ENCODE results near the gene GRK7. TPM values are rescaled to one million over a fixed set of nuclear protein-coding genes. Genes with fewer than 3 reads are reported as not detected.

Gene GRK7
- total RNA-seq, 4 donors from 2014 or later = 0.11 TPM; not detected in 3

DNA sequence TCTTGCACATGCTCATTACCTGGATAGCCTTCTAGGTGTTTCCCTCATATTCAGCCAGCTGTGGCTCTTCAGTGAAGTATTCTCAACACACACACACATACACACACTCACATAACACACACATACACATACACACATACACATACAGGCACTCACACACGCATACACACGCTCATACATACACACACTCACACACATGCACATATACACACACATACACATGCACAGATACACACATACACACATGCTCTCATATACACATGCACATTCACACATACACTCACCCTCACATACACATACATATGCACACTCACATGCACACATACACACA, 41.2 kb downstream of the GRK7 start:
- Histone ChIP-seq H3K27me3 (no peaks in the 10 kb centered on the region), H3K9me3 (no peaks in the 10 kb centered on the region), H3K36me3 (no peaks in the 10 kb centered on the region), H3K4me1 (no peaks in the 10 kb centered on the region), H3K27ac (replicated peaks in 1 of 4) (no peak overlapping the region), H3K4me3 (no peak overlapping the region)
- no peak for DNase-seq (ENCODE audit: extremely low spot score)
- WGBS = 88% methylated on average over 2 of the region's 2 CpGs
- intact Hi-C loops (cut with DNase I) = no loop called here
- TF ChIP-seq EP300 (IDR thresholded peaks at IDR 0.05) = no peak
- no peak for TF ChIP-seq POLR2A (IDR thresholded peaks at IDR 0.05; ENCODE audit: low read depth)
- TF ChIP-seq, protein P1, sequence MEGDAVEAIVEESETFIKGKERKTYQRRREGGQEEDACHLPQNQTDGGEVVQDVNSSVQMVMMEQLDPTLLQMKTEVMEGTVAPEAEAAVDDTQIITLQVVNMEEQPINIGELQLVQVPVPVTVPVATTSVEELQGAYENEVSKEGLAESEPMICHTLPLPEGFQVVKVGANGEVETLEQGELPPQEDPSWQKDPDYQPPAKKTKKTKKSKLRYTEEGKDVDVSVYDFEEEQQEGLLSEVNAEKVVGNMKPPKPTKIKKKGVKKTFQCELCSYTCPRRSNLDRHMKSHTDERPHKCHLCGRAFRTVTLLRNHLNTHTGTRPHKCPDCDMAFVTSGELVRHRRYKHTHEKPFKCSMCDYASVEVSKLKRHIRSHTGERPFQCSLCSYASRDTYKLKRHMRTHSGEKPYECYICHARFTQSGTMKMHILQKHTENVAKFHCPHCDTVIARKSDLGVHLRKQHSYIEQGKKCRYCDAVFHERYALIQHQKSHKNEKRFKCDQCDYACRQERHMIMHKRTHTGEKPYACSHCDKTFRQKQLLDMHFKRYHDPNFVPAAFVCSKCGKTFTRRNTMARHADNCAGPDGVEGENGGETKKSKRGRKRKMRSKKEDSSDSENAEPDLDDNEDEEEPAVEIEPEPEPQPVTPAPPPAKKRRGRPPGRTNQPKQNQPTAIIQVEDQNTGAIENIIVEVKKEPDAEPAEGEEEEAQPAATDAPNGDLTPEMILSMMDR (IDR thresholded peaks at IDR 0.05) = no peak
- no peak for TF ChIP-seq POLR2AphosphoS5 (IDR thresholded peaks at IDR 0.05)

DNA sequence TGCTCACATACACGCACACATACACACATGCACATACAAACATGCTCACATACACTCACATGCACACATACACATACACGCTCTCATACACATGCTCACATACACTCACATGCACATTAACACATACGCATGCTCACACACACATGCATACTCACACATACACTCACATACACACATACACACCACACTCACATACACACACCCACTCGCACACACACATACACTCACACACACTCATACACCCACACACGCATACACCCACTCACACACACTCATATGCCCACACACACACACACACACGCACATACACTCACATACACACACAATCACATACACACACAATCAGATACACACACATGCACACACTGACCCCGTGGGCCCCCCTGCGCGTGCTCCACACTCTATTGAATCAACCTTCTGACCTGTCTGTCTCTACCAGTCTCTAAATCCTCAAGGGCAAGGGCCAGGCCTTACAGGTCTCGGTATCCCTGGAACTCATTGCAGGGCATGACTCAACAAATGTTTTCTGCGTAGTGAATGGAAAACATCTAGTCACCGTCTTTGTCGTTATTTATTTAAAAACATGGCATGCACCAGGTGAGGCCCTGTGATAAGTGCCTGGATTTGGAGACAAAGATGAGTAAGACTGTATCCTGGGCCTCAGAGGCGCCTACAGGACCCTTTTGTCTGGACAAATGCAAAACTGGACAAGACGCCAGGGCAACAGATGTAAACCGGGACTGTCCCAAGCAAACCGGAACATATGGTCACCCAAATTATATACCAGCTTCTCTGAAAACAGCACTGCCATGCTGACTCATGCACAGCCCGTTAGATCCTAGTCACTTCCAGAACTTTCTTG, 41.8 kb downstream of the GRK7 start:
- no peaks in the 10 kb centered on the region for H3K4me1 ChIP-seq
- H3K36me3 ChIP-seq = no peaks in the 10 kb centered on the region
- H3K9me3 ChIP-seq = no peaks in the 10 kb centered on the region
- TF ChIP-seq, protein P1 (IDR thresholded peaks at IDR 0.05) = no peak
- intact Hi-C loops (cut with DNase I) = no loop called here
- WGBS = 94% methylated on average over 18 of the region's 18 CpGs
- no peak overlapping the region for H3K4me3 ChIP-seq
- no peaks in the 10 kb centered on the region for H3K27me3 ChIP-seq
- no peak for DNase-seq (ENCODE audit: extremely low spot score)
- no peak overlapping the region for H3K27ac ChIP-seq (replicated peaks in 1 of 4)

DNA sequence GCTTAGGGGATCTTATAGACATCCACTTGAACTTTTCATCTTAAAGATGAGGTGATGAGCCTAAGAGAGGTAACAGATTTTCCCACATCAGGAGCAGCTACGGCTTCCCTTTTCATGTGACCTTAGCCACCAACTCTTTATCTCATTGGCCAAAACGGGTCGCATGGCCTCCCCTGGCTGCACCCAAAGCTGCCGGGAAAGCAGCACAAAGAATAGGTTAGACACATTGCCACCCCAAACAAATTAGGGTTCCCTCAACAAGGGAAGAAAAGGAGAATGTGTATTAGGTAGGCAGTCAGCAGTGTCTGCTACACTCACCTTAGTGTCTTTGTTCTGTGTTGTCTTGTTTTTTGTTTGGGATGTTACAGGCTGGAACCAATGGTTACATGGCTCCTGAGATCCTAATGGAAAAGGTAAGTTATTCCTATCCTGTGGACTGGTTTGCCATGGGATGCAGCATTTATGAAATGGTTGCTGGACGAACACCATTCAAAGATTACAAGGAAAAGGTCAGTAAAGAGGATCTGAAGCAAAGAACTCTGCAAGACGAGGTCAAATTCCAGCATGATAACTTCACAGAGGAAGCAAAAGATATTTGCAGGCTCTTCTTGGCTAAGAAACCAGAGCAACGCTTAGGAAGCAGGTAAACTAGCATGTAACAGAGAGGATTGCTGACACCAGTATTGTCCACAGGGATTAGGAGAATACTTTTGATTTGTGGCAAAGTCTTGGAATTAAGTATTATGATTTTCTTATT, 44.2 kb downstream of the GRK7 start:
- TF ChIP-seq, protein P1 (IDR thresholded peaks at IDR 0.05) = no peak
- TF ChIP-seq POLR2A (IDR thresholded peaks at IDR 0.05; ENCODE audit: low read depth) (no peak), EP300 (IDR thresholded peaks at IDR 0.05) (no peak)

DNA sequence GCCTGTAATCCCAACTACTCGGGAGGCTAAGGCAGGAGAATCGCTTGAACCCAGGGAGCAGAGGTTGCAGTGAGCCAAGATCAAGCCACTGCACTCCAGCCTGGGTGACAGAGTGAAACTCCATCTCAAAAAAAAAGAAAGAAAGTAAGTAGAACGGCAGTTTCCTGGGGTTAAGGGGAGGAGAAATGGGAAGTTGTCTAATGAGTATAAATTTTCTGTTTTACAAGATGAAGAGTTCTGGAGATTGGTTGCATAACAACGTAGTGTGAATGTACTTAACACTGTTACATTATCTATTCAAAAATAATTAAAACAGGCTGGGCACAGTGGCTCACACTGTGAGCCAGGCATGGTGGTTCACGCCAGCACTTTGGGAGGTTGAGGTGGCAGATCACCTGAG, 45.4 kb downstream of the GRK7 start:
- no peak overlapping the region for H3K27ac ChIP-seq (replicated peaks in 1 of 4)
- TF ChIP-seq POLR2AphosphoS5 (IDR thresholded peaks at IDR 0.05) = no peak
- TF ChIP-seq EP300 (IDR thresholded peaks at IDR 0.05) = no peak
- TF ChIP-seq, protein P1 (IDR thresholded peaks at IDR 0.05) = no peak
- H3K4me1 ChIP-seq = no peaks in the 10 kb centered on the region
- H3K27me3 ChIP-seq = no peaks in the 10 kb centered on the region
- no peak overlapping the region for H3K4me3 ChIP-seq
- no peaks in the 10 kb centered on the region for H3K9me3 ChIP-seq
- WGBS = 83% methylated on average over 5 of the region's 5 CpGs
- intact Hi-C loops (cut with DNase I) = no loop called here
- no peak for DNase-seq (ENCODE audit: extremely low spot score)
- no peaks in the 10 kb centered on the region for H3K36me3 ChIP-seq

More for the DNA sequence above, 44.2 kb downstream of the GRK7 start:
- H3K4me1 ChIP-seq = no peaks in the 10 kb centered on the region
- 84% methylated on average over 7 of the region's 7 CpGs for WGBS
- no peak for DNase-seq (ENCODE audit: extremely low spot score)
- no peak overlapping the region for H3K4me3 ChIP-seq
- H3K27ac ChIP-seq (replicated peaks in 1 of 4) = no peak overlapping the region
- H3K27me3 ChIP-seq = no peaks in the 10 kb centered on the region
- intact Hi-C loops (cut with DNase I) = no loop called here
- H3K36me3 ChIP-seq = no peaks in the 10 kb centered on the region
- H3K9me3 ChIP-seq = no peaks in the 10 kb centered on the region
